ENCODE results near the gene RNF150.

The RNF150 gene

GRCh38 chr4:140851032-140851636 lies 282.1 kb downstream of the RNF150 start:
- no peak overlapping the region for H3K4me3 ChIP-seq (ENCODE audit: low read depth, low read length)
- TF ChIP-seq CTCF (IDR thresholded peaks at IDR 0.05; ENCODE audit: borderline replicate concordance, insufficient read depth, low read depth, low read length): peak; percentile 49; the same call in 1 of the 2 replicates

DNA sequence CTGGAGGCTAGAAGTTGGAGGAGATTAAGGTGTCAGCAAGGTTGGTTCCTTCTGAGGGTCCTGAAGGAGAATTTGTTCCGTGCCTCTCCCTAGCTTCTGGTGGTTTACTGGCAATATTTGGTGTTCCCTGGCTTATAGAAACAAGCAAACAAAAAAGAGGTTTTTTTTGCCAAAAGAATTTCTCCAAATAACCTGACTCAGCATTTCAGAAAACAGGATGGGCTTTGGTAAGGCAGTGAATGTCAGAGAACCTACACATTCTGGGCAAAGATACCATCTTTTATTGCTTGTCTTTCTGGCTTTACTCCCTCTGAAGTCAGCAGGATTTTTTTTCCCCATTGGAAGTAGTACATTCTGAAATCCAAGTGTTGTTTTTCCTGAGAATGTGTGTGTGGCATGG lies 283.7 kb downstream of the RNF150 start:
- H3K4me3 ChIP-seq (ENCODE audit: low read depth, low read length): no peak overlapping the region
- TF ChIP-seq CTCF (IDR thresholded peaks at IDR 0.05; ENCODE audit: borderline replicate concordance, insufficient read depth, low read depth, low read length): no peak

DNA sequence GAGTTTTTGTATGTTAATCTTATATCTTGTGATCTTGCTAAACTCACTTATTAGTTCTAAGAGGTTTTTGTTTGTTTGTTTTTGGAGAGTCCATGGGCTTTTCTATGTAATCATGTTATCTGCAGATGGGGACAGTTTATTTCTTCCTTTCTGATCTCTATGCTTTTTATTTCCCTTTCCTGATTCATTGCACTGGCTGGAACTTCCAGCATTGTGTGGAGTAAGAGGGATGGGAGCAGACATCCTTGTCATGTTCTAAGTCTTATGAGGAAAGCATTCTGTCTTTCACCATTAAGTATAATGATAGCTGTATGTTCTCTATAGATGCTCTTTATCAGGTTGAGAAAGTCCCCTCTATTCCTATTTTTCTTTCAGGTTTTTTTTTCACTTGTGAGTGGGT lies 286.5 kb downstream of the RNF150 start:
- TF ChIP-seq CTCF (IDR thresholded peaks at IDR 0.05; ENCODE audit: borderline replicate concordance, insufficient read depth, low read depth, low read length): no peak
- H3K4me3 ChIP-seq (ENCODE audit: low read depth, low read length): no peak overlapping the region

GRCh38 chr4:140844061-140844460 lies 289.2 kb downstream of the RNF150 start:
- TF ChIP-seq CTCF (IDR thresholded peaks at IDR 0.05; ENCODE audit: borderline replicate concordance, insufficient read depth, low read depth, low read length): no peak
- H3K4me3 ChIP-seq (ENCODE audit: low read depth, low read length): no peak overlapping the region

- TF ChIP-seq CTCF (IDR thresholded peaks at IDR 0.05; ENCODE audit: borderline replicate concordance, insufficient read depth, low read depth, low read length): no peak
- no peak overlapping the region for H3K4me3 ChIP-seq (ENCODE audit: low read depth, low read length)
Observed at GRCh38 chr4:140841186-140841585, 292.1 kb downstream of the RNF150 start.

DNA sequence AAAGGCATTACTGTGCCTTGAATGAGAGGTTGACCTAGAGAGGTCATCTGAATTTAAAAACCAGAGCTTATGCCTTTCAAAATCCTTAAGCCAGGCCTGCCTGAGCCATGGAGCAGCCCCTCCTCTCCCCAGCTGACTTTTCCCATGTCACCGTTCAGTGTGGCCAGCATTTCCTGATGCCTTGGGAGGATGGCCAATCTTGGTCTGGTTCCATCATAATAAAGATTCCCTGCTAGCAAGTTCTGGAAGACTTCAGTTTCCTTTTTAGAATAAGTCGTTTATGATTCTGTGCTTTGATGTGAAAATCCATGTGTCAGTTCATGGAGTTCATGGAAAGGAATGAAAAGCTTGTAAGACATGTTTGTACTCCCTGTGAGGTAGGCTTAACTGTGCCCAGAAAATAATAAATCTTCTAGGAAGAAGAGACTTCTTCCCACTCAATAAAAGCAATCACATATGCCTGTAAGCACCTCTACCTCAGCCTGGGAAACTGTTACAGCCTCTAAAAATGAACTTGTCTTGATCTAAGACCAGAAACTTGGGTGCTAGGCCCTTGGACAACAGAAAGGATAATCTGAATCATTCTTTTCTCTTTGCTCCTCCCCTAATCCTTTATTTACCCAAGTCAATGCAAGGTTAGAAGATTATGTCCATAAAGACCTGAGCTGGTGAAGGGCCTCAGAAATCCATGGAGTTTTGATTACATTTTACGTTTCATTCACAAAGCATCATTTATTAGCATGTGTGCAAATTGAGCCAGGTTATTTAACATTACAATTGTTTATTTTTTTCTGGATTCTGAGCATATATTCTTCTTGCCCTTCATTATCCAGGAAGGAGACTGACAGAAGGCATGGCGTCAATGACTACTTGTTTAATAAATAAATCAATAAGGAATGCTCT lies 293.1 kb downstream of the RNF150 start:
- H3K4me3 ChIP-seq (ENCODE audit: low read depth, low read length): no peak overlapping the region
- no peak for TF ChIP-seq CTCF (IDR thresholded peaks at IDR 0.05; ENCODE audit: borderline replicate concordance, insufficient read depth, low read depth, low read length)

- no peak overlapping the region for H3K4me3 ChIP-seq (ENCODE audit: low read depth, low read length)
- no peak for TF ChIP-seq CTCF (IDR thresholded peaks at IDR 0.05; ENCODE audit: borderline replicate concordance, insufficient read depth, low read depth, low read length)
Observed at GRCh38 chr4:140839406-140839805, 293.9 kb downstream of the RNF150 start.
